ENCODE measurements around the gene BICD1. TPM values are rescaled to one million over a fixed set of nuclear protein-coding genes. Genes with fewer than 3 reads are reported as not detected.
A peak's percentile ranks its signal among the peaks of the same experiment; 100 is the strongest.

BICD1 gene
- total and polyA plus RNA-seq, 9 donors: 19.4 to 75.5 (median 60.2) TPM

GRCh38 chr12:32309811-32310736 lies 203.4 kb downstream of the BICD1 start:
- TF ChIP-seq, protein P1, sequence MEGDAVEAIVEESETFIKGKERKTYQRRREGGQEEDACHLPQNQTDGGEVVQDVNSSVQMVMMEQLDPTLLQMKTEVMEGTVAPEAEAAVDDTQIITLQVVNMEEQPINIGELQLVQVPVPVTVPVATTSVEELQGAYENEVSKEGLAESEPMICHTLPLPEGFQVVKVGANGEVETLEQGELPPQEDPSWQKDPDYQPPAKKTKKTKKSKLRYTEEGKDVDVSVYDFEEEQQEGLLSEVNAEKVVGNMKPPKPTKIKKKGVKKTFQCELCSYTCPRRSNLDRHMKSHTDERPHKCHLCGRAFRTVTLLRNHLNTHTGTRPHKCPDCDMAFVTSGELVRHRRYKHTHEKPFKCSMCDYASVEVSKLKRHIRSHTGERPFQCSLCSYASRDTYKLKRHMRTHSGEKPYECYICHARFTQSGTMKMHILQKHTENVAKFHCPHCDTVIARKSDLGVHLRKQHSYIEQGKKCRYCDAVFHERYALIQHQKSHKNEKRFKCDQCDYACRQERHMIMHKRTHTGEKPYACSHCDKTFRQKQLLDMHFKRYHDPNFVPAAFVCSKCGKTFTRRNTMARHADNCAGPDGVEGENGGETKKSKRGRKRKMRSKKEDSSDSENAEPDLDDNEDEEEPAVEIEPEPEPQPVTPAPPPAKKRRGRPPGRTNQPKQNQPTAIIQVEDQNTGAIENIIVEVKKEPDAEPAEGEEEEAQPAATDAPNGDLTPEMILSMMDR (IDR thresholded peaks at IDR 0.05): no peak
- TF ChIP-seq POLR2A (IDR thresholded peaks at IDR 0.05) (no peak), EP300 (IDR thresholded peaks at IDR 0.05) (no peak)
- no peaks in the 10 kb centered on the region for H3K9me3 ChIP-seq
- H3K27ac ChIP-seq: peak overlapping the region in 1 of 2 donors; percentile 24
- peaks cover 1% of the 10 kb centered on the region for H3K27me3 ChIP-seq
- H3K36me3 ChIP-seq: no peaks in the 10 kb centered on the region
- intact Hi-C loops (cut with DNase I): loop anchor here in 3 of 4 donors (5.0 to 10.0 kb wide), 4 partner anchors 245 to 658 kb away; partner anchors contain the start of gene ETFBKMT (in 1 of the 3)
- peaks cover 5% of the 10 kb centered on the region for H3K4me1 ChIP-seq (ENCODE audit: insufficient read depth)
- DNase-seq: peak in 1 of 5 donors; percentile 27
- 46 to 59% (median 53%) methylated on average over 10 of the region's 10 CpGs for WGBS, 3 donors
- no peak overlapping the region for H3K4me3 ChIP-seq

- H3K27me3 ChIP-seq: no peaks in the 10 kb centered on the region
- no peak overlapping the region for H3K27ac ChIP-seq
- intact Hi-C loops (cut with DNase I): loop anchor here in 2 of 4 donors (5.0 to 10.0 kb wide), 3 partner anchors 247 to 660 kb away; partner anchors contain the start of gene ETFBKMT (in 1 of the 2)
- no peaks in the 10 kb centered on the region for H3K36me3 ChIP-seq
- 77 to 80% (median 79%) methylated on average over 2 of the region's 2 CpGs for WGBS, 3 donors
- H3K9me3 ChIP-seq: no peaks in the 10 kb centered on the region
- TF ChIP-seq POLR2A (IDR thresholded peaks at IDR 0.05) (no peak), EP300 (IDR thresholded peaks at IDR 0.05) (no peak)
- TF ChIP-seq, protein P1 (IDR thresholded peaks at IDR 0.05): peak in 2 of 3 donors; percentile 51
- no peak overlapping the region for H3K4me3 ChIP-seq
- DNase-seq: no peak
- H3K4me1 ChIP-seq (ENCODE audit: insufficient read depth): peaks cover 5% of the 10 kb centered on the region
Measured at GRCh38 chr12:32312049-32312670, 205.5 kb downstream of the BICD1 start.

DNA sequence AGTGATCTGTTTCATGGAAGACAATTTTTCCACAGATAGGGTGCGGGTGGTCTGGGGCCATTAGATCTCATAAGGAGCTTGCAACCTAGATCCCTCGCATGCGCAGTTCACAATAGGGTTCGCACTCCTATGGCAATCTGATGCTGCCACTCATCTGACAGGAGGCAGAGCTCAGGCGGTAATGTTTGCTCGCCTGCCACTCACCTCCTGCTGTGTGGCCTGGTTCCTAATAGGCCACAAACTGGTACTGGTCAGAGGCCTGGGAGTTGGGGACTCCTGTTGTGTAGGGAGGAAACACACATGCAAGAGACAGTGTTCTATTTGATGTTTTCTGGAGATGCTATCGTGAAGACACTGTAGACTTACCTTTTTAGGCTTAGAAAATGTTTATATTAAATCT lies 215.7 kb downstream of the BICD1 start:
- Histone ChIP-seq H3K4me1 (ENCODE audit: insufficient read depth) (peaks cover 2% of the 10 kb centered on the region), H3K4me3 (no peak overlapping the region), H3K27ac (no peak overlapping the region), H3K9me3 (no peaks in the 10 kb centered on the region), H3K27me3 (no peaks in the 10 kb centered on the region), H3K36me3 (no peaks in the 10 kb centered on the region)
- intact Hi-C loops (cut with DNase I): no loop called here
- no peak for TF ChIP-seq POLR2A (IDR thresholded peaks at IDR 0.05)
- TF ChIP-seq, protein P1 (IDR thresholded peaks at IDR 0.05): no peak
- TF ChIP-seq EP300 (IDR thresholded peaks at IDR 0.05): no peak
- WGBS, 3 donors: 91 to 93% (median 91%) methylated on average over 7 of the region's 7 CpGs
- no peak for DNase-seq

DNA sequence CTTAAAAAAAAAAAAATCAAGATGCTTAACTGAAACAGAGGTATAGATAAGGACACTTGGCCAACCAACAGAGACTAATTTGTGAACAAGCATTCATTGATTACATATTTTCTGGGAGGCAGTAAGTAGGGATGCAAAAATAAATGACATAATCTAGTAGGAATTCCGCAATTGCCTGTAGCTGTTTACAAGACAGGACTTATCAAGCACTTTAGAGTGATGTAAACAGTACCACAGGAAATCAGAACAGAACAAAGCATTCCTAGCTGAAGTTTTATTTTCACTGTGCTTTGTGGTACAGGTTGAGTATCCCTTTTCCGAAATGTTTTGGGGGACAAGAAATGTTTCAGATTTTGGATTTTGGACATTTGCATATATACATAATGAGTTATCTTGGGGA lies 224.5 kb downstream of the BICD1 start:
- Histone ChIP-seq H3K27ac (no peak overlapping the region), H3K27me3 (no peaks in the 10 kb centered on the region), H3K9me3 (no peaks in the 10 kb centered on the region), H3K4me1 (ENCODE audit: insufficient read depth) (peaks cover 4% of the 10 kb centered on the region), H3K36me3 (no peaks in the 10 kb centered on the region), H3K4me3 (no peak overlapping the region)
- TF ChIP-seq, protein P1 (IDR thresholded peaks at IDR 0.05): no peak
- TF ChIP-seq EP300 (IDR thresholded peaks at IDR 0.05) (no peak), POLR2A (IDR thresholded peaks at IDR 0.05) (no peak)
- 37 to 51% (median 47%) methylated on average over 2 of the region's 2 CpGs for WGBS, 3 donors
- DNase-seq: no peak
- intact Hi-C loops (cut with DNase I): no loop called here

All from ovary (tissue), 9 donors.